Measurements from ENCODE around the gene RBAK.

GRCh38 chr7:5070206-5070605 lies 24.5 kb downstream of the RBAK start:
- TF ChIP-seq EZH2 (IDR thresholded peaks at IDR 0.05; ENCODE audit: insufficient read depth, poor library complexity, severe bottlenecking) (no peak), EZH2phosphoT487 (IDR thresholded peaks at IDR 0.05; ENCODE audit: insufficient read depth, low read depth) (no peak)

All from GM23248 (cell line).